Measurements from ENCODE around the gene C1orf232.

Gene C1orf232

DNA sequence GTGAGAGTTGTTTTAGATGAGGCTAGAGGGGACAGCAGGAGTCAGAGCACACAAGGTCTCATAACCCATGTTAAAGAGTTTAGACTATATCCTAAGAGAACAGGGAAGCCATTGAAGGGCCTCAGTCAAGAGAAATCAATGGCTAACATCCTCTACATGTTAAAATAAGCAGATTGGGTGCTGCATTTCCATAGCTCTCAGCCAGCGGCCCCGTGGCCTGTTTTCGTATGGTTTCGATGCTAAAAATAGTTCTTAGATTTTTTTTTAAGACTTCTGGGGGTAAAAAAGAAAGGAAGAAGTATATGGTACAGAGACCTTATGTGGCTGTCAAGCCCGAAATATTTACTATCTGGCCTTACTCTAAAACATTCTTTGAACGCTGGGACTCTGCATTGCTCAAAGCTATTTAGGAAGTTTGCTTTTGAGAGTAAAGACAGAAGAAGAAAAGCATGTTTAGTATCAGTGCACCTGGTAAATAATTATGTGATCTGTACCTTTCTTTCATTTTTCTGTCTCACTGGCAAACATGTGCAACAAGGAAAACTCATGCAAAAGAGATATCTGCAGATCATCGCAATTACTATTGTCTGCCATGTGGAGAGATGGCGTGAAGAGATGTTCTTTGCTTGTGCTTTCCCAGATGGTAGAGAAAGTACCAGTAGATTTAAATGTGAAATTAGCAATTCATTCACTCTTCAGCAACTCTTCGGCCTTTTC, 48.7 kb downstream of the C1orf232 start:
- no peak overlapping the region for H3K27ac ChIP-seq (ENCODE audit: low read length)
- H3K27me3 ChIP-seq (ENCODE audit: control insufficient read depth in 1 of 2, insufficient read depth in 2 of 2, low read length in 2 of 2): no peaks in the 10 kb centered on the region
- no peak overlapping the region for H3K9ac ChIP-seq (ENCODE audit: low read length in 2 of 2)
- H3K4me3 ChIP-seq (ENCODE audit: low read length in 2 of 2): no peak overlapping the region
- H3K36me3 ChIP-seq (ENCODE audit: control insufficient read depth in 2 of 2, insufficient read depth in 2 of 2, low read length in 2 of 2): peaks cover 0 to 14% of the 10 kb centered on the region in 2 donors
- H3K4me1 ChIP-seq (ENCODE audit: control insufficient read depth, insufficient read depth, low read length): peaks cover 6% of the 10 kb centered on the region
- H3K9me3 ChIP-seq (ENCODE audit: control insufficient read depth in 2 of 2, low read length in 2 of 2): no peaks in the 10 kb centered on the region

DNA sequence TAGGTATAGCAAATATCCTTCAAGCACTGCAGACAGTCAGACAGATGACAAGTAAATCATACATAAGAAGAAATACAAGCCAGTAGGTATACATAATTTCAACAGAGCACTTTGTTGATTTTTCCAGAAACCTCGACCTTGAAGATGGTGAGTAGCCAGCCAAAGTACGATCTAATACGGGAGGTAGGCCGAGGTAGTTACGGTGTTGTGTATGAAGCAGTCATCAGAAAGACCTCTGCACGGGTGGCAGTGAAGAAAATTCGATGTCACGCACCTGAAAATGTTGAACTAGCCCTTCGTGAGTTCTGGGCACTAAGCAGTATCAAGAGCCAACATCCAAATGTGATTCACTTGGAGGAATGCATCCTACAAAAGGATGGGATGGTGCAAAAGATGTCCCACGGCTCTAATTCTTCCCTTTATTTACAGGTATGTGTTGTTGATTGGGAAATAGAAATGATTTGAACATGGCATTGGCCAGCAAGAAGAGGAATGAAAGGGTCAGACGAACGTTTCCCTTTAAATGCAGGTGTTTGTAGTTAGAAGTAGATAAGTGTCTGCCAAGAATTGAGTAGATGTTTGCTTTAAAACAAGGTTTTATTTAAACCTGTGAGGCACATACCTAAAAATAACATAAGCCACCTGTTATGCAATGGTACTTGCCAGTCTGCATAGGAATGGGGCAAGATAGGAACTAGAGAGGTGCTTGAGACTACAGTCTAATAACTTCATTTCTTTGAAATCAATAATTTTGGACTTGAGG, 54.4 kb downstream of the C1orf232 start:
- peaks cover 17% of the 10 kb centered on the region for H3K4me1 ChIP-seq (ENCODE audit: control insufficient read depth, insufficient read depth, low read length)
- no peak overlapping the region for H3K27ac ChIP-seq (ENCODE audit: low read length)
- no peaks in the 10 kb centered on the region for H3K9me3 ChIP-seq (ENCODE audit: control insufficient read depth in 2 of 2, low read length in 2 of 2)
- no peaks in the 10 kb centered on the region for H3K27me3 ChIP-seq (ENCODE audit: control insufficient read depth in 1 of 2, insufficient read depth in 2 of 2, low read length in 2 of 2)
- H3K9ac ChIP-seq (ENCODE audit: low read length in 2 of 2): peak overlapping the region in 1 of 2 donors; percentile 4
- H3K36me3 ChIP-seq (ENCODE audit: control insufficient read depth in 2 of 2, insufficient read depth in 2 of 2, low read length in 2 of 2): peaks cover 9 to 11% of the 10 kb centered on the region in 2 donors
- H3K4me3 ChIP-seq (ENCODE audit: low read length in 2 of 2): no peak overlapping the region
